CD4-positive, alpha-beta T cell (primary cell): ENCODE measurements around the gene TNFRSF1B. TPM values are rescaled to one million over a fixed set of nuclear protein-coding genes. Genes with fewer than 3 reads are reported as not detected.
A peak's percentile ranks its signal among the peaks of the same experiment; 100 is the strongest.

Experiments used
- ATAC-seq: fragments of 200-7000 bp; cut with Tn5 transposase; one replicate; pipeline ENCODE4 v1.10.0; 2022; ENCODE audit warnings: mild to moderate bottlenecking; ENCODE audit not compliant: poor library complexity
- CTCF ChIA-PET: fragments of 350-600 bp; sonication (Branson Sonifier 250); formaldehyde crosslinking; loops from one replicate; lab custom pipeline; 2021; ENCODE audit warnings: antibody characterized with exemption, inconsistent platforms; lab: Charles Lee
- POLR2A ChIA-PET: fragments of 350-600 bp; sonication (Branson Sonifier 250); formaldehyde crosslinking; loops from one replicate; lab custom pipeline; 2021; ENCODE audit warnings: antibody characterized with exemption, inconsistent platforms; lab: Charles Lee
- DNase-seq, 14 experiments: peaks; one replicate each; pipeline ENCODE4 v3.0.0-alpha.2; 2013 to 2020; ENCODE audit warnings: mixed read lengths in 2 of 14
- H3K27ac ChIP-seq, 2 donors: one replicate each; pipeline versions ENCODE4 v1.5.1 to v1.7.0; 2013; ENCODE audit warnings: low read length in 2 of 2, low read depth in 1 of 2, mild to moderate bottlenecking in 1 of 2
- H3K27me3 ChIP-seq, 2 experiments: 1 replicate in 1 of 2; 2 replicates in 1 of 2; pipeline versions ENCODE4 v1.6.1 to v1.7.0; 2013; ENCODE audit warnings: low read length in 2 of 2, control low read depth in 1 of 2, mild to moderate bottlenecking in 1 of 2, moderate library complexity in 1 of 2; ENCODE audit not compliant: insufficient read depth in 2 of 2, control insufficient read depth in 1 of 2
- H3K36me3 ChIP-seq: one replicate; pipeline ENCODE4 v1.6.1; 2013; ENCODE audit warnings: low read length, control low read depth; ENCODE audit not compliant: insufficient read depth
- H3K4me1 ChIP-seq: one replicate; pipeline ENCODE4 v1.6.1; 2013; ENCODE audit warnings: low read length, control low read depth; ENCODE audit not compliant: insufficient read depth
- H3K4me3 ChIP-seq: one replicate; pipeline ENCODE4 v1.5.1; 2013; ENCODE audit warnings: mild to moderate bottlenecking, low read length, moderate library complexity
- H3K9me3 ChIP-seq, 2 experiments: 1 replicate in 1 of 2; 2 replicates in 1 of 2; pipeline versions ENCODE4 v1.6.1 to v1.7.0; 2013; ENCODE audit warnings: low read length in 2 of 2, mild to moderate bottlenecking in 2 of 2, control low read depth in 1 of 2, moderate library complexity in 1 of 2; ENCODE audit not compliant: control insufficient read depth in 1 of 2, insufficient read depth in 1 of 2
- H3K27ac Mint-ChIP-seq: one replicate; pipeline ENCODE4 v1.8.0; 2020; ENCODE audit warnings: mixed read lengths
- H3K27me3 Mint-ChIP-seq: one replicate; pipeline ENCODE4 v1.8.0; 2021; ENCODE audit warnings: mixed read lengths
- H3K36me3 Mint-ChIP-seq: one replicate; pipeline ENCODE4 v1.8.0; 2021; ENCODE audit warnings: low read depth, mixed read lengths
- H3K4me1 Mint-ChIP-seq: one replicate; pipeline ENCODE4 v1.8.0; 2021; ENCODE audit warnings: low read depth, mixed read lengths
- H3K4me3 Mint-ChIP-seq: one replicate; pipeline ENCODE4 v1.8.0; 2020; ENCODE audit warnings: mild to moderate bottlenecking, mixed read lengths
- H3K9me3 Mint-ChIP-seq: one replicate; pipeline ENCODE4 v1.8.0; 2020; ENCODE audit warnings: mixed read lengths
- intact Hi-C, 2 experiments: fragments of 100-400 bp; cut with DNase I in 1 of 2; cut with micrococcal nuclease in 1 of 2; formaldehyde crosslinking; loops; one replicate each; pipeline versions ENCODE4 v1.15.1 to v1.9.0; 2023 to 2025; cut with DNase I, micrococcal nuclease
- total RNA-seq, 174 experiments: library from RNA in 2 of 174; stranded (reverse) in 2 of 174; gene quantifications; one replicate each; pipeline ENCODE4 v1.2.3 and lab custom pipeline; 2021 to 2026
- TF ChIP-seq, protein P1 (sequence below): fragments of 200-600 bp; IDR thresholded peaks from one replicate; pipeline ENCODE4 v1.8.0; 2022; ENCODE audit warnings: antibody characterized with exemption, mild to moderate bottlenecking

TNFRSF1B gene
- total RNA-seq, 2 experiments from 2014 or later, result 61.9 to 62.6 TPM

DNA sequence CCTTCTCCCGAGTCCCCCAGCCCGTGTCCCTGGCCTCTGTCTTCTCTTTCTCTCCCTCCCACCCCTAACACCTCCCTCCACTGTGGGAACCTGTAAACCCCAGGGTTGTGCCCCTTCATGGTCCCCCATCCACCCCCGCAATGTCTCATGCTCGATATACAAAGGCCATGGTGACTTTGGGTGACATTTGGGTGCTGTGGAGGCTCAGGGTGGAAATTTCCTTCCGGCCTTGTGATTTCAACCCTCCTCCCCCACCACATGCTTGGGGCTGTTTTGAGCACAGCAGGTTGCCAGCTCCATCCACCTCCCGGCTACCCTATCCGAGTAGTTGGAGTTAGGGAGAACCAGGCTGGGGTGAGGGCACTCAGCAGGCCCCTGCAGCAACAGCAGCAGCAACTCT lies 37.3 kb downstream of the TNFRSF1B start:
- Mint-ChIP-seq H3K27me3 (no peaks in the 10 kb centered on the region), H3K4me1 (peaks cover 41% of the 10 kb centered on the region), H3K36me3 (peaks cover 54% of the 10 kb centered on the region), H3K9me3 (no peaks in the 10 kb centered on the region), H3K27ac (peak overlapping the region; percentile 80), H3K4me3 (peak overlapping the region; percentile 7)
- ATAC-seq (peak; percentile 49), DNase-seq (peak in 8 of 14 experiments; percentile 9 to 54 (median 40))
- TF ChIP-seq, protein P1, sequence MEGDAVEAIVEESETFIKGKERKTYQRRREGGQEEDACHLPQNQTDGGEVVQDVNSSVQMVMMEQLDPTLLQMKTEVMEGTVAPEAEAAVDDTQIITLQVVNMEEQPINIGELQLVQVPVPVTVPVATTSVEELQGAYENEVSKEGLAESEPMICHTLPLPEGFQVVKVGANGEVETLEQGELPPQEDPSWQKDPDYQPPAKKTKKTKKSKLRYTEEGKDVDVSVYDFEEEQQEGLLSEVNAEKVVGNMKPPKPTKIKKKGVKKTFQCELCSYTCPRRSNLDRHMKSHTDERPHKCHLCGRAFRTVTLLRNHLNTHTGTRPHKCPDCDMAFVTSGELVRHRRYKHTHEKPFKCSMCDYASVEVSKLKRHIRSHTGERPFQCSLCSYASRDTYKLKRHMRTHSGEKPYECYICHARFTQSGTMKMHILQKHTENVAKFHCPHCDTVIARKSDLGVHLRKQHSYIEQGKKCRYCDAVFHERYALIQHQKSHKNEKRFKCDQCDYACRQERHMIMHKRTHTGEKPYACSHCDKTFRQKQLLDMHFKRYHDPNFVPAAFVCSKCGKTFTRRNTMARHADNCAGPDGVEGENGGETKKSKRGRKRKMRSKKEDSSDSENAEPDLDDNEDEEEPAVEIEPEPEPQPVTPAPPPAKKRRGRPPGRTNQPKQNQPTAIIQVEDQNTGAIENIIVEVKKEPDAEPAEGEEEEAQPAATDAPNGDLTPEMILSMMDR, result no peak
- Histone ChIP-seq H3K27me3 (no peaks in the 10 kb centered on the region), H3K27ac (peak overlapping the region; percentile 50 to 52), H3K9me3 (no peaks in the 10 kb centered on the region), H3K36me3 (peaks cover 75% of the 10 kb centered on the region), H3K4me1 (peaks cover 67% of the 10 kb centered on the region), H3K4me3 (no peak overlapping the region)
- POLR2A ChIA-PET, result interaction anchor here (1.1 kb wide), 1 partner anchor 79 kb away, joined by 3 read pairs; no protein-coding TSS in a partner anchor
- intact Hi-C loops, result no loop called here
- CTCF ChIA-PET, result interaction anchor here (7.3 kb wide), 1 partner anchor 80 kb away, joined by 42 read pairs; no protein-coding TSS in a partner anchor

DNA sequence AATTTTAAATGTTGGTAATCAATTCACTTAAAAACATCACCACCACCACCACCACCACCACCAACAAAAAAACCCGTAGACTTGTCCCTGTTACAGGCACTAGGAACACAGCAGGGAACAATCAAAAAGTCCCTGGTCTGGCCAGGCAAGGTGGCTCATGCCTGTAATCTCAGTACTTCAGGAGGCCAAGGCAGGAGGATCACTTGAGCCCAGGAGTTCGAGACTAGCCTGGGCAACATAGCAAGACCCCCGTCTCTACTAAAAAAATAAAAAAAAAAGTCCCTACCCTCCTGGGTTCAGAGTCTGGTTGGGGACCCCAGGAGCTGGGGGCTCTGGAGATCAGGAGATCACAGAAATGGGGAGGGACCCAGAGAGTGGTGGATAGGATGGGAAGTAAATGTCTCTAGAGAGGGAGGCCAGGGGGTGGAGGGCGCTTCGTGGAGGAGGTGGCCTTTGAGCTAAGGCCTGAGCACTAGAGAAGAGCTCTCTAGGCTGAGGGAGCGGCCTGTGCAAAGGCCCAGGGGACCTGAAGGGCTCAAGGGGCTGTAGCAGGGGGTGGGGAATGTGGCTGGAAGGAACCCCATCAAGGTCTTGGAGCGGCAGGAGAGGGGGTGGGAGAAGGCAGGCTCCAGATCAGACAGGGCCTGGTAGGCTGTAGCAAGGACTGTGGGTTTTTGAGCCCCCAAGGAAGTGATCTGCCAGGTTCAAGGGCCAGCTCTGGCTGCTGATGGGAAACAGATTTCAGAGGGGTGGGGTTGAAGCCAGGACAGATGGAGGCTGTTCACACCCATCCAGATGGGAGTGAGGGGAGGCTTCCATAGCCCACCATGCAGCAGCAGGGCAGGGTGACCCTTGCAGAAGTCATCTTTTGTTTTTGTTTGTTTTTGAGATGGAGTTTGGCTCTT lies 38.2 kb downstream of the TNFRSF1B start:
- intact Hi-C loops, result loop anchor here (5.0 kb wide), 1 partner anchor 38 kb away; the partner anchor contains the start of gene TNFRSF1B (in 2 of the 2)
- Mint-ChIP-seq H3K4me1 (peaks cover 50% of the 10 kb centered on the region), H3K4me3 (no peak overlapping the region), H3K27ac (peak overlapping the region; percentile 80), H3K9me3 (no peaks in the 10 kb centered on the region), H3K27me3 (no peaks in the 10 kb centered on the region), H3K36me3 (peaks cover 50% of the 10 kb centered on the region)
- Histone ChIP-seq H3K9me3 (no peaks in the 10 kb centered on the region), H3K27ac (peak overlapping the region; percentile 50 to 52), H3K27me3 (no peaks in the 10 kb centered on the region), H3K36me3 (peaks cover 66% of the 10 kb centered on the region), H3K4me3 (no peak overlapping the region), H3K4me1 (peaks cover 68% of the 10 kb centered on the region)
- DNase-seq (no peak), ATAC-seq (no peak)
- TF ChIP-seq, protein P1, result no peak
- CTCF ChIA-PET, result interaction anchor here (7.3 to 12.0 kb wide), 2 partner anchors 81 kb away, joined by 42 to 142 read pairs; no protein-coding TSS in a partner anchor
- POLR2A ChIA-PET, result interaction anchor here (0.6 to 2.2 kb wide), 5 partner anchors 28 to 84 kb away, joined by 3 to 8 read pairs (median 3); no protein-coding TSS in a partner anchor

DNA sequence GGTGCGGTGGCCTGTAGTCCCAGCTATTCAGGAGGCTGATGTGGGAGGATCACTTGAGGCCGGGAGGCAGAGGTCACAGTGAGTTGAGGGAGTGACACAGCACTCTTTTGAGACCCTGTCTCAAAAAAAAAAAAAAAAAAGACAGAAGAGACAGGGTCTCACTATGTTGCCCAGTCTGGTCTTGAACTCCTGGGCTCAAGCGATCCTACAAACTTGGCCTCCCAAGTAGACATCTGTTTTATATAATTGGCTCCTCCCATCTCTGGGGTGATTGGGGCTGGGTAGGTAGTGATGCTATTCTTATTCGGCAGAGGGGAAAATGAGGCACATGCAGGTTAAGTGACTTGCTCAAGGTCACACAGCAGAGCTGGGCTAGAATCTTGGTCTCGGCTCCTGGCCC lies 39.4 kb downstream of the TNFRSF1B start:
- H3K4me3 ChIP-seq, result no peak overlapping the region
- H3K36me3 Mint-ChIP-seq, result peaks cover 43% of the 10 kb centered on the region
- peaks cover 62% of the 10 kb centered on the region for H3K4me1 Mint-ChIP-seq
- no peaks in the 10 kb centered on the region for H3K27me3 Mint-ChIP-seq
- no peak for DNase-seq
- no peaks in the 10 kb centered on the region for H3K27me3 ChIP-seq
- intact Hi-C loops, result loop anchor here (2.0 to 5.0 kb wide), 2 partner anchors 23 to 39 kb away; partner anchors contain the start of gene TNFRSF1B (in 2 of the 2)
- POLR2A ChIA-PET, result interaction anchor here (0.8 to 5.9 kb wide), 4 partner anchors 21 to 82 kb away, joined by 3 to 68 read pairs (median 6); no protein-coding TSS in a partner anchor
- H3K4me1 ChIP-seq, result peaks cover 70% of the 10 kb centered on the region
- no peak overlapping the region for H3K4me3 Mint-ChIP-seq
- TF ChIP-seq, protein P1, result no peak
- no peak overlapping the region for H3K27ac Mint-ChIP-seq
- ATAC-seq, result no peak
- no peaks in the 10 kb centered on the region for H3K9me3 ChIP-seq
- CTCF ChIA-PET, result interaction anchor here (1.3 to 12.0 kb wide), 3 partner anchors 10 to 82 kb away, joined by 3 to 142 read pairs (median 3); partner anchors contain the start of gene TNFRSF1B
- peaks cover 56% of the 10 kb centered on the region for H3K36me3 ChIP-seq
- no peak overlapping the region for H3K27ac ChIP-seq
- H3K9me3 Mint-ChIP-seq, result no peaks in the 10 kb centered on the region
